NCI-H460 (cell line): ENCODE measurements around the gene IL4I1. TPM values are rescaled to one million over a fixed set of nuclear protein-coding genes. Genes with fewer than 3 reads are reported as not detected.

Source experiments
- DNase-seq: peaks from one replicate; pipeline ENCODE4 v3.0.0-alpha.2; 2016; ENCODE audit warnings: low read depth; ENCODE audit errors: extremely low read depth
- small RNA-seq, 2 experiments: library from RNA; depleted of rRNA; stranded (forward); fragments of <200 nt; gene quantifications; one replicate each; pipeline ENCODE3, GENCODE V24; 2014
- total RNA-seq: library from RNA; depleted of rRNA; stranded (reverse); fragments of >200 nt; shearing (Covaris generic); gene quantifications from 2 replicates; pipeline ENCODE4 v1.2.3, GENCODE V29; 2014; rRNA removed

Gene IL4I1
- total RNA-seq, 1 experiment from 2014 or later = not detected

GRCh38 chr19:49840321-49840720, 56.4 kb downstream of the IL4I1 start:
- no peak for DNase-seq

- DNase-seq = no peak
These were observed 57.0 kb downstream of the IL4I1 start for GRCh38 chr19:49839713-49840112.

Small RNAs within 50 kb of the gene (small RNA-seq; reads per million reads assigned to genes)
- gene MIR4749 = 0.02 to 0.06 reads per million in 2 experiments

Other genes starting within 250 kb of the IL4I1 start
- gene IRF3, start 231.0 kb downstream of the IL4I1 start, total RNA-seq = 36.5 and 38.0 TPM in 2 replicates
- gene BCL2L12, start 231.0 kb downstream of the IL4I1 start, total RNA-seq = 16.4 and 17.5 TPM in 2 replicates
- gene PRMT1, start 219.6 kb downstream of the IL4I1 start, total RNA-seq = 228 and 254 TPM in 2 replicates
- gene ADM5, start 207.3 kb downstream of the IL4I1 start, total RNA-seq = 3.1 and 3.2 TPM in 2 replicates
- 1.7 and 2.2 TPM in 2 replicates for gene CPT1C, start 205.8 kb downstream of the IL4I1 start, total RNA-seq
- gene TSKS, start 133.6 kb downstream of the IL4I1 start, total RNA-seq = not detected in 2 replicates
- 25.6 and 29.1 TPM in 2 replicates for gene AP2A1, start 129.9 kb downstream of the IL4I1 start, total RNA-seq
- gene FUZ, start 83.6 kb downstream of the IL4I1 start, total RNA-seq = 0.14 and 1.0 TPM in 2 replicates
- gene MED25, start 78.6 kb downstream of the IL4I1 start, total RNA-seq = 12.5 and 13.4 TPM in 2 replicates
- 24.9 and 25.8 TPM in 2 replicates for gene PTOV1, start 45.7 kb downstream of the IL4I1 start, total RNA-seq
- gene PNKP, start 29.3 kb downstream of the IL4I1 start, total RNA-seq = 22.3 and 31.4 TPM in 2 replicates
- gene AKT1S1, start 19.5 kb downstream of the IL4I1 start, total RNA-seq = 16.2 and 17.0 TPM in 2 replicates
- 6.9 and 9.5 TPM in 2 replicates for gene TBC1D17, start 19.2 kb downstream of the IL4I1 start, total RNA-seq
- gene ATF5, start 32.3 kb upstream of the IL4I1 start, total RNA-seq = 21.7 and 22.5 TPM in 2 replicates
- 20.5 and 22.3 TPM in 2 replicates for gene NUP62, start 32.6 kb upstream of the IL4I1 start, total RNA-seq
- gene SIGLEC11, start 64.3 kb upstream of the IL4I1 start, total RNA-seq = not detected in 2 replicates
- 17.8 and 19.4 TPM in 2 replicates for gene VRK3, start 128.5 kb upstream of the IL4I1 start, total RNA-seq
- gene ZNF473, start 129.1 kb upstream of the IL4I1 start, total RNA-seq = 9.3 and 9.5 TPM in 2 replicates